HG03045 (cell line): Measurements from ENCODE around the gene TMEM87A.

Experiments
- ATAC-seq: cut with Tn5 transposase; IDR thresholded peaks from one replicate; pipeline ENCODE4 v1.9.1; 2021; ENCODE audit warnings: mild to moderate bottlenecking, moderate library complexity; ENCODE audit not compliant: unreplicated experiment

Gene TMEM87A

GRCh38 chr15:42207674-42208579 is 65.3 kb downstream of the TMEM87A start, which contains the start of gene VPS39:
Gene VPS39, minus strand, starts transcription at chr15:42208304. Its CDS starts 151 bp downstream, at chr15:42208153.
- ATAC-seq: peak; percentile 93

GRCh38 chr15:42206406-42206805 is 66.8 kb downstream of the TMEM87A start:
- ATAC-seq: no peak

GRCh38 chr15:42203891-42204290 is 69.3 kb downstream of the TMEM87A start:
- no peak for ATAC-seq

GRCh38 chr15:42202653-42203052 is 70.6 kb downstream of the TMEM87A start:
- ATAC-seq: no peak

- ATAC-seq: no peak
Measured at GRCh38 chr15:42201801-42202200, 71.4 kb downstream of the TMEM87A start.

GRCh38 chr15:42199126-42199525 is 74.1 kb downstream of the TMEM87A start:
- no peak for ATAC-seq

GRCh38 chr15:42198516-42198915 is 74.7 kb downstream of the TMEM87A start:
- ATAC-seq: no peak

- ATAC-seq: no peak
Measured at GRCh38 chr15:42194513-42194912, 78.7 kb downstream of the TMEM87A start.

GRCh38 chr15:42193383-42193782 is 79.8 kb downstream of the TMEM87A start:
- ATAC-seq: no peak

- ATAC-seq: no peak
Measured at GRCh38 chr15:42191610-42192346, 81.5 kb downstream of the TMEM87A start.

GRCh38 chr15:42190370-42190769 is 82.9 kb downstream of the TMEM87A start:
- ATAC-seq: no peak

- ATAC-seq: no peak
Measured at GRCh38 chr15:42185801-42186200, 87.4 kb downstream of the TMEM87A start.

- no peak for ATAC-seq
Measured at GRCh38 chr15:42184736-42185135, 88.5 kb downstream of the TMEM87A start.

GRCh38 chr15:42184296-42184695 is 88.9 kb downstream of the TMEM87A start:
- ATAC-seq: no peak

GRCh38 chr15:42182961-42183360 is 90.3 kb downstream of the TMEM87A start:
- ATAC-seq: no peak

- ATAC-seq: no peak
Measured at GRCh38 chr15:42182328-42182886, 90.8 kb downstream of the TMEM87A start.

- no peak for ATAC-seq
Measured at GRCh38 chr15:42178056-42178455, 95.2 kb downstream of the TMEM87A start.

GRCh38 chr15:42175671-42176070 is 97.6 kb downstream of the TMEM87A start:
- no peak for ATAC-seq

GRCh38 chr15:42172475-42172874 is 100.8 kb downstream of the TMEM87A start:
- no peak for ATAC-seq

GRCh38 chr15:42171795-42172194 is 101.4 kb downstream of the TMEM87A start:
- no peak for ATAC-seq

GRCh38 chr15:42171122-42171521 is 102.1 kb downstream of the TMEM87A start:
- no peak for ATAC-seq
